HG02885 (cell line): ENCODE measurements around the gene CTNNA1.

Source experiments
- ATAC-seq: cut with Tn5 transposase; IDR thresholded peaks from one replicate; pipeline ENCODE4 v1.9.1; 2021; ENCODE audit warnings: mild to moderate bottlenecking; ENCODE audit not compliant: unreplicated experiment, poor library complexity

The CTNNA1 gene

GRCh38 chr5:138943599-138944173, 190.5 kb downstream of the CTNNA1 start:
- ATAC-seq = no peak

GRCh38 chr5:138944527-138945322, 191.5 kb downstream of the CTNNA1 start:
- no peak for ATAC-seq

GRCh38 chr5:138945421-138946240, 192.4 kb downstream of the CTNNA1 start:
- no peak for ATAC-seq

DNA sequence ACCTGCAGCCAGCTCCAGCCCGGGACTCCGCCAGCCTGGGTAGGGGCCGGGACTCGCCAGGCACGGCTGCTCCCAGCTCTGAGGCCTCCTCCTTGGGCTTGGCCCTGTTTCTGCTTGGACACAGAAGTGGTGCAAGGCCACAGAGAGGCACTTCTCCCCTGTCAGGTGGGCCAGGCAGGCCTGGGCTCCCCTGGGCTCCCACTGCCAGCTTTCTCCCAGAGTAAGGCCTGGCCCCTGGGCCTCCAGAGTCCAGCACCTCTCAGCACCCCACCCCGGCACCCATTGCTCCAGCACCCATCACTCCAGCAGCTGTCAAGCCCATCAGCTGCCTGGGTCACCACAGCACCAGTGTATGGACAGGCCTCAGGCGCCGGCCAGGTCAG, 193.0 kb downstream of the CTNNA1 start:
- ATAC-seq = no peak

DNA sequence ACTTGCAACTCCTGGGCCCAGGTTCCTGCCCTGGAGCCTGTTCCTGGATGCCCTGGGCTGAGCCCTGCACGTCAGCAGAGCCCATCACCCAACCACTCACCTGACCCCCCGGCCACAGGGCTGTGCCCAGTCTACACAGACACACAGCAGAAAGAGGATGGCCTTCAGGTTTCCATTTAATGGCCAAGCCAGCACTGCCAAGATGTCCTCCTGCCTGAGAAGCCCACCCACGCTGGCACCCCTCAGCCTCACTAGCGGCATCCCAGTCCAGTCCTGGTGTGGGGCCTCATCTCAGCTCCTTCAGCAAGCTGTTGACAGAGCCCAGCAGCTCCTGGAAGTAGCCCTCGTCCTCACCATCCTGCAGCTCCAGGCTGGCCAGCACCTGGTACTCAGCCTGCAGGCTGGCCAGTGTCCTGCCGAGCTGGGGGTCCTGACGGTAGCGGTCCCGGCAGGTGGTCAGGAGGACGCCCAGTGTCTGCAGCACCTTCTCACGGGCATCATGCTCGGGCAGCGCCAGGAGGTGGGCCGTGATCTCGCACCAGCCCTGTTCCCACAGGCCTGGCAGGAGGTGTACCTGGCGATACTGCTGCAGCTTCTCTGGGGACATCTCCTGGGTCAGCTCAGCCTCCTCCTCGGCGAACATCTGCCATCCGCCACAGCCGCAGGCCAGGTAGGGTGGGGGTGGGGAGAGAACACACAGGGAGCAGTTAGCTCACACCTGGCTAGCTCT, 193.8 kb downstream of the CTNNA1 start:
- no peak for ATAC-seq

GRCh38 chr5:138947780-138948179, 194.6 kb downstream of the CTNNA1 start:
- ATAC-seq = no peak

- ATAC-seq = no peak
Measured at GRCh38 chr5:138948471-138949222, 195.4 kb downstream of the CTNNA1 start.

GRCh38 chr5:138949223-138949574, 196.0 kb downstream of the CTNNA1 start:
- no peak for ATAC-seq

DNA sequence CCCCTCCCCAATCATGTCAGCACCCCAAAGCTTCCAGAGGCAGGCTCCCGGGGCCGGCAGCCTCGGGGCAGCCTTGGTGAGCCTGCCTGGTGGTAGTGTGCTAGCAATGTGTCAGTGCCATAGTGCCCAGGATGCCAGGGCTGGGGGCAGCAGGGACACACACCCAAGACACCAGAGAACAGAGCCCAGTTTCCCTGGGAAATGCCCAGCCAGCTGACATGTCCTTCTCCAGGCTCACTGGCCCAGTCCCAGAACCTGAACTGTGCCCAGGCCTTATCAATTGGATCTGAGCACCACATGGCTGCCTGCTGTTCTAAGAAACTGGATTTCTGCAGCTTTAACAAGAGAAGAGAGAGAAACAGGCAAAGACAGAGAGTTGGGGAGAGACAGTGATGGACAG, 196.8 kb downstream of the CTNNA1 start:
- ATAC-seq = no peak

DNA sequence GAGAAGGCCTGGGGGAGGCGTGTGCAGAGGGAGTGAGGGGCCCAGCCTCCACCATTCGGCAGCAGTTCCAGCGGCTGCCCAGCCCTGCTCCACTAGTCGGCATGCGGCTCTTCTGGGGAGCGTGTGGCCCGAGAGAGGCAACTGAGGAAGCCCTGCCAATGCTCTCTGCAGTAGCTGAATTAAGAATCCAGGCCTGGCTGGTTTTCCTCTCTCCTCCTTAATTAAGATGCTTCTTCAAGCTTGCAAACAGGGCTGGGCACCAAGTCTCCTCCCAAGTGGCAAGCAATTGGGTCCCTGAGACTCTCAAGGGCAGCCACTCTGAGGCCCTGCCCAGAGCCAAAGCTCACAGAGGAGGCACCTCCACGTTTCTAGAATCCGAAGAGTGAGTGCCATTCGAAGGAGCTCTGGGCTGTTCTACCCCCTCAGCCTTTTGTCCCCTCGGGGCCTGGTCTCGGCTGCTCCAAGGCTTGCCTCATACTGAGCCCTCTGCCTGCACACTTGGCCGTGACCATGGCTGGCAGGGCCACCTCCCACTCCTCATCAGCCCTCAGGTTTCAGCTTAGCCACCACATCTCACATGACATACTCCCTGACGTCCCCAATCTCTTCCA, 197.3 kb downstream of the CTNNA1 start:
- no peak for ATAC-seq

GRCh38 chr5:138951091-138951985, 198.1 kb downstream of the CTNNA1 start:
- no peak for ATAC-seq

GRCh38 chr5:138951986-138952735, 198.9 kb downstream of the CTNNA1 start:
- ATAC-seq = no peak

- ATAC-seq = no peak
Measured at GRCh38 chr5:138952962-138953361, 199.7 kb downstream of the CTNNA1 start.

GRCh38 chr5:138953387-138954256, 200.4 kb downstream of the CTNNA1 start:
- ATAC-seq = no peak

- ATAC-seq = no peak
Measured at GRCh38 chr5:138954257-138955012, 201.2 kb downstream of the CTNNA1 start.

DNA sequence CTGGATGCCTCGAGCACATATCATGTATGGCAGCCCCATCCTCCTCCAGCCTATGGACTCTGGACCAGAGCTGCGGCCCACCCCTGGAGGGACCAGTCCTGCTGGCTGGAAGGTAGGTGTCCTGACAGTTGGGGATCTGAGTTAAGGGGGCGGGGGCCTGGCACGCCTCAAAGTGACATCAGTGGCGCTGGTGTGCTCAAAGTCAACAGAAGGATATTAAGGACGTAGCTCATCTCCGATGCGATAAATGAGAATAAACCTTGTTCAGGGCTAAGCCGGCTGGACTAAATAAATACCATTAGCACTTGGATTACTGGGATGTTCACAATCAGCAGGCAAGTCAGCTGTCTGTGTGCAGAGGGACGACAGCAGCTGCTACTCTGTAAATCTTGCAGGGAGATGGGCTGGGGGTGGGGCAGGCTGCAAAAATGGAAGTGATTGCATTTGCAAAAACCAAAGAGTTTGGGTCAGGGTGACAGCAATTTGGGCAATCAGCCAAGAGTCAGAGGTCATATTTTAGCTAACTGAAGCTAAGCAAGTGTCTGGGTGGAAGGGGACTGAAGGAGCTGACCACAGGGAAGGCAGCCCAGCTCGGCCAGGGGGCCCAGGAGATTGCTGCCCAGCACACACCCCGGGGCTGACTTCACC, 201.9 kb downstream of the CTNNA1 start:
- no peak for ATAC-seq
